ENCODE measurements around the gene SMIM35.

DNA sequence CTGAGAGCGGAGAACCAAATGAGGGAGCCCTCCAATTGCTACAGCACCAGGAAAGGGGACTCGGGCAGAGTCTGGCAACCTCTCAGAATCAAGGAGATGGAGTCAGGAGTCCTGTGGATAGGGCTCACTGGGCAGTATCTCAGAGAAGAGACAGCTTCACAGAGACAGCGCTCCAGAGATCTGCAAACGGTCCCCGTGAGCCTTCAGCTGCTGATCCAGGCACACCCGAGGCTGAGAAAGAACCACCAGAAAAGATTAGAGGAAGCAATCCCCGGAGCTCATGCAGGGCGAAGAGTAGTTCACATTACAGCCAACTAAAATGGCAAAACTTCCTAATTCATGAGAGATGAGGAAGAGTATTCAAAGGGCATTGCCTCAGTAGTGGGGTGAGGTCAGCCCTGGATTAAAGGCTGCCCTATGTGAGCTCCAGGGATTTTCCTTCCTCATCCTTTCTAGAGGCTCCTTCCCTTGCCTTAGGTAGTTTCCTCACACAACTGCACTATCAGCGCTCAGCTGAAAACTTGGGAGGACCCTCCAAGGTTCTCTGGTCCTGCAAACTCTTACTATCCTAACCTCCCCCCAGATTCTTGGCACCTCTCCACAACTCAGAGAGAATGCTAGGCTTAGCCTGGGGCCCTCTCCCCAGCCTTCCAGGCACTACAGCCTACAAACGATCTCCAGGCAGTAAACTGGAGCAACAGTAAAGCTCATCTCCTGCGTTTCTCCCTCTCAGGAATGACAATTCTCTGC, 42.1 kb upstream of the SMIM35 start:
- TF ChIP-seq, protein P1, sequence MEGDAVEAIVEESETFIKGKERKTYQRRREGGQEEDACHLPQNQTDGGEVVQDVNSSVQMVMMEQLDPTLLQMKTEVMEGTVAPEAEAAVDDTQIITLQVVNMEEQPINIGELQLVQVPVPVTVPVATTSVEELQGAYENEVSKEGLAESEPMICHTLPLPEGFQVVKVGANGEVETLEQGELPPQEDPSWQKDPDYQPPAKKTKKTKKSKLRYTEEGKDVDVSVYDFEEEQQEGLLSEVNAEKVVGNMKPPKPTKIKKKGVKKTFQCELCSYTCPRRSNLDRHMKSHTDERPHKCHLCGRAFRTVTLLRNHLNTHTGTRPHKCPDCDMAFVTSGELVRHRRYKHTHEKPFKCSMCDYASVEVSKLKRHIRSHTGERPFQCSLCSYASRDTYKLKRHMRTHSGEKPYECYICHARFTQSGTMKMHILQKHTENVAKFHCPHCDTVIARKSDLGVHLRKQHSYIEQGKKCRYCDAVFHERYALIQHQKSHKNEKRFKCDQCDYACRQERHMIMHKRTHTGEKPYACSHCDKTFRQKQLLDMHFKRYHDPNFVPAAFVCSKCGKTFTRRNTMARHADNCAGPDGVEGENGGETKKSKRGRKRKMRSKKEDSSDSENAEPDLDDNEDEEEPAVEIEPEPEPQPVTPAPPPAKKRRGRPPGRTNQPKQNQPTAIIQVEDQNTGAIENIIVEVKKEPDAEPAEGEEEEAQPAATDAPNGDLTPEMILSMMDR (conservative IDR thresholded peaks at IDR 0.05; ENCODE audit: low read depth, low read length) = no peak
- TF ChIP-seq POLR2A (IDR thresholded peaks at IDR 0.05; ENCODE audit: low read depth, low read length) = no peak
- no peak for TF ChIP-seq RAD21 (IDR thresholded peaks at IDR 0.05; ENCODE audit: low read length)
- no peak for TF ChIP-seq BHLHE40 (IDR thresholded peaks at IDR 0.05; ENCODE audit: low read depth, low read length)
- TF ChIP-seq RFX5 (IDR thresholded peaks at IDR 0.05; ENCODE audit: low read depth, low read length) = no peak
- TF ChIP-seq FOS (IDR thresholded peaks at IDR 0.05; ENCODE audit: low read depth, low read length) = no peak
- no peak for TF ChIP-seq MXI1 (IDR thresholded peaks at IDR 0.05; ENCODE audit: borderline replicate concordance, low read depth, low read length)
- no peak for TF ChIP-seq USF2 (IDR thresholded peaks at IDR 0.05; ENCODE audit: low read depth, low read length)
- TF ChIP-seq RCOR1 (IDR thresholded peaks at IDR 0.05; ENCODE audit: insufficient replicate concordance, low read length) = no peak
- TF ChIP-seq NFE2L2 (IDR thresholded peaks at IDR 0.05; ENCODE audit: low read depth, low read length) = no peak
- no peak for TF ChIP-seq MAZ (IDR thresholded peaks at IDR 0.05; ENCODE audit: borderline replicate concordance, low read depth, low read length)
- no peak for TF ChIP-seq CEBPB (IDR thresholded peaks at IDR 0.05; ENCODE audit: low read depth, low read length)
